Esophagus squamous epithelium (tissue), 4 donors: ENCODE data around the gene TUBA1A.

ENCODE experiments used
- POLR2A ChIP-seq, 4 donors: fragments of 450-650 bp; IDR thresholded peaks; one replicate each; pipeline ENCODE4 v1.6.1; 2017; ENCODE audit warnings: antibody characterized with exemption in 4 of 4, mild to moderate bottlenecking in 4 of 4, moderate library complexity in 3 of 4
- TF ChIP-seq, protein P1 (sequence below), 6 experiments: fragments of 450-650 bp in 4 of 6; fragments of 200-600 bp in 2 of 6; sonication (generic) in 2 of 6; IDR thresholded peaks; one replicate each; pipeline ENCODE4 v1.5.1; 2016 to 2019; ENCODE audit warnings: antibody characterized with exemption in 6 of 6, mild to moderate bottlenecking in 4 of 6, moderate library complexity in 4 of 6

DNA sequence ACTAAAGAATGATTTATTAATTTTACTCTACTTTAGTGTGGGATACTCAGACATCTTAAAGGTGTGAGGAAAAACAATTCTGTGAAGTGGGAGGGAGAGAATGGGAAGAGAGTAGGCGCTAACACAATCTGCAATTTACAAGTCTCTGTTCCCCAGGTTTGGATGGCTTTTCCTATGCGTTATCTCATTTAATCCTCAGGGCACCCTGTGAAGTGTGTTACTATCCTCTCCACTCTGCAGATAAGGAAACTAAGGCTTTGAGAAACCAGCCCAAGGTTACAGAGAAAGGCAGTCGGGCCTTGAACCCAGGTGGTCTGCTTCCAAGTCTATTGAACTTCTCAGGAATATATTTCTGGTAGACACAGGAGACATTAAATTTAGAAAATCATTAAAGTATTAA lies 39.8 kb upstream of the TUBA1A start:
- TF ChIP-seq, protein P1, sequence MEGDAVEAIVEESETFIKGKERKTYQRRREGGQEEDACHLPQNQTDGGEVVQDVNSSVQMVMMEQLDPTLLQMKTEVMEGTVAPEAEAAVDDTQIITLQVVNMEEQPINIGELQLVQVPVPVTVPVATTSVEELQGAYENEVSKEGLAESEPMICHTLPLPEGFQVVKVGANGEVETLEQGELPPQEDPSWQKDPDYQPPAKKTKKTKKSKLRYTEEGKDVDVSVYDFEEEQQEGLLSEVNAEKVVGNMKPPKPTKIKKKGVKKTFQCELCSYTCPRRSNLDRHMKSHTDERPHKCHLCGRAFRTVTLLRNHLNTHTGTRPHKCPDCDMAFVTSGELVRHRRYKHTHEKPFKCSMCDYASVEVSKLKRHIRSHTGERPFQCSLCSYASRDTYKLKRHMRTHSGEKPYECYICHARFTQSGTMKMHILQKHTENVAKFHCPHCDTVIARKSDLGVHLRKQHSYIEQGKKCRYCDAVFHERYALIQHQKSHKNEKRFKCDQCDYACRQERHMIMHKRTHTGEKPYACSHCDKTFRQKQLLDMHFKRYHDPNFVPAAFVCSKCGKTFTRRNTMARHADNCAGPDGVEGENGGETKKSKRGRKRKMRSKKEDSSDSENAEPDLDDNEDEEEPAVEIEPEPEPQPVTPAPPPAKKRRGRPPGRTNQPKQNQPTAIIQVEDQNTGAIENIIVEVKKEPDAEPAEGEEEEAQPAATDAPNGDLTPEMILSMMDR (IDR thresholded peaks at IDR 0.05), result no peak
- no peak for TF ChIP-seq POLR2A (IDR thresholded peaks at IDR 0.05)
